OCI-LY3 (cell line): ENCODE measurements around the gene HSD17B10.
"Not testable (repeated sequence)": the region's sequence is repeated elsewhere in the genome, so short reads cannot be mapped to it uniquely, and the experiment has no call there.

Experiments used
- H2AFZ ChIP-seq: fragments of 200-600, 300-600 bp; shearing (Covaris generic); 2 replicates; pipeline ENCODE4 v1.6.0; 2014; ENCODE audit warnings: antibody characterized with exemption, low read depth, low read length
- H3K27ac ChIP-seq: fragments of 200-600, 300-600 bp; sonication (generic); 2 replicates; pipeline ENCODE4 v1.5.1; 2014; ENCODE audit warnings: mild to moderate bottlenecking, low read length, moderate library complexity, mixed read lengths
- H3K27me3 ChIP-seq: fragments of 200-600, 300-600 bp; sonication (generic); 2 replicates; pipeline ENCODE4 v1.6.1; 2014; ENCODE audit warnings: low read depth, low read length, mixed read lengths
- H3K36me3 ChIP-seq: fragments of 200-600, 300-600 bp; sonication (generic); replicated peaks from 2 replicates; pipeline ENCODE3; 2014; ENCODE audit warnings: low read depth, low read length, mixed read lengths
- H3K4me1 ChIP-seq: fragments of 300-600, 200-600 bp; sonication (generic); 2 replicates; pipeline ENCODE4 v1.6.1; 2014; ENCODE audit warnings: low read length, mixed read lengths
- H3K4me2 ChIP-seq: fragments of 200-600, 300-600 bp; sonication (generic); 2 replicates; pipeline ENCODE4 v1.6.1; 2014; ENCODE audit warnings: low read length, mixed read lengths
- H3K4me3 ChIP-seq: fragments of 300-600, 200-600 bp; sonication (generic); 2 replicates; pipeline ENCODE4 v1.5.1; 2014; ENCODE audit warnings: antibody characterized with exemption, mild to moderate bottlenecking, low read length, moderate library complexity
- H3K79me2 ChIP-seq: fragments of 300-600, 200-600 bp; shearing (Covaris generic); 2 replicates; pipeline ENCODE4 v1.6.1; 2014; ENCODE audit warnings: mild to moderate bottlenecking, low read length, mixed read lengths
- H3K9ac ChIP-seq: fragments of 300-600, 200-600 bp; shearing (Covaris generic); 2 replicates; pipeline ENCODE4 v1.6.0; 2014; ENCODE audit warnings: mild to moderate bottlenecking, low read length, moderate library complexity
- H3K9me3 ChIP-seq: fragments of 200-600, 300-600 bp; shearing (Covaris generic); 2 replicates; pipeline ENCODE4 v1.6.1; 2014; ENCODE audit warnings: low read length, mixed read lengths; ENCODE audit not compliant: insufficient read depth
- H4K20me1 ChIP-seq: fragments of 200-600, 300-600 bp; sonication (generic); 2 replicates; pipeline ENCODE4 v1.6.1; 2016; ENCODE audit warnings: low read length, mixed read lengths; ENCODE audit not compliant: insufficient read depth
- CTCF ChIP-seq: fragments of 200-600, 300-600 bp; sonication (generic); IDR thresholded peaks from 2 replicates; pipeline ENCODE4 v1.5.1; 2014; ENCODE audit warnings: antibody characterized with exemption, low read length, low read depth
- EZH2phosphoT487 ChIP-seq: fragments of 200-600 bp; shearing (Covaris generic); IDR thresholded peaks from 2 replicates; pipeline ENCODE4 v1.6.1; 2018; ENCODE audit warnings: antibody characterized with exemption, mixed run types, low read depth

The HSD17B10 gene

GRCh38 chrX:53422861-53423306 is 11.3 kb downstream of the HSD17B10 start, which contains the start of gene RIBC1:
Gene RIBC1, plus strand, starts transcription at chrX:53422873. Its CDS starts 3,404 bp downstream, at chrX:53426277.
- peak within 1 kb of the TSS; percentile 82 for H2AFZ ChIP-seq
- peak within 1 kb of the TSS; percentile 98 for H3K4me2 ChIP-seq
- TF ChIP-seq EZH2phosphoT487 (no peak), CTCF (no peak)

GRCh38 chrX:53422086-53422860 is 11.9 kb downstream of the HSD17B10 start, which contains the start of gene SMC1A:
Gene SMC1A, minus strand, starts transcription at chrX:53422654. Its CDS starts 54 bp downstream, at chrX:53422600.
- Histone ChIP-seq H3K79me2 (peaks cover 52% of the 10 kb centered on the region), H3K27me3 (no peaks in the 10 kb centered on the region), H2AFZ (peak within 1 kb of the TSS; percentile 82)

More at GRCh38 chrX:53422861-53423306, 11.3 kb downstream of the HSD17B10 start, which contains the start of gene RIBC1:
- Histone ChIP-seq H3K36me3 (peaks cover 11% of the 10 kb centered on the region), H3K9me3 (no peaks in the 10 kb centered on the region), H3K4me3 (peak within 1 kb of the TSS; percentile 88), H3K79me2 (peaks cover 46% of the 10 kb centered on the region), H4K20me1 (peaks cover 14% of the 10 kb centered on the region), H3K27me3 (no peaks in the 10 kb centered on the region), H3K4me1 (peaks cover 13% of the 10 kb centered on the region), H3K27ac (peak within 1 kb of the TSS; percentile 93), H3K9ac (peak within 1 kb of the TSS; percentile 99)

GRCh38 chrX:53421772-53422085 is 12.4 kb downstream of the HSD17B10 start:
- Histone ChIP-seq H3K27me3 (no peaks in the 10 kb centered on the region), H3K79me2 (peaks cover 57% of the 10 kb centered on the region), H3K4me3 (peak overlapping the region; percentile 88), H3K9ac (peak overlapping the region; percentile 99), H3K4me1 (peaks cover 13% of the 10 kb centered on the region), H3K36me3 (peaks cover 13% of the 10 kb centered on the region), H3K27ac (peak overlapping the region; percentile 93), H3K9me3 (no peaks in the 10 kb centered on the region), H4K20me1 (peaks cover 14% of the 10 kb centered on the region), H2AFZ (no peak overlapping the region), H3K4me2 (peak overlapping the region; percentile 98)
- TF ChIP-seq EZH2phosphoT487 = no peak

More at GRCh38 chrX:53422086-53422860, 11.9 kb downstream of the HSD17B10 start, which contains the start of gene SMC1A:
- H3K36me3 ChIP-seq = peaks cover 13% of the 10 kb centered on the region
- peak within 1 kb of the TSS; percentile 98 for H3K4me2 ChIP-seq
- peak within 1 kb of the TSS; percentile 88 for H3K4me3 ChIP-seq
- no peak for TF ChIP-seq EZH2phosphoT487
- TF ChIP-seq CTCF = no peak
- H3K4me1 ChIP-seq = peaks cover 13% of the 10 kb centered on the region
- peak within 1 kb of the TSS; percentile 93 for H3K27ac ChIP-seq
- no peaks in the 10 kb centered on the region for H3K9me3 ChIP-seq
- H3K9ac ChIP-seq = peak within 1 kb of the TSS; percentile 99
- peaks cover 14% of the 10 kb centered on the region for H4K20me1 ChIP-seq

DNA sequence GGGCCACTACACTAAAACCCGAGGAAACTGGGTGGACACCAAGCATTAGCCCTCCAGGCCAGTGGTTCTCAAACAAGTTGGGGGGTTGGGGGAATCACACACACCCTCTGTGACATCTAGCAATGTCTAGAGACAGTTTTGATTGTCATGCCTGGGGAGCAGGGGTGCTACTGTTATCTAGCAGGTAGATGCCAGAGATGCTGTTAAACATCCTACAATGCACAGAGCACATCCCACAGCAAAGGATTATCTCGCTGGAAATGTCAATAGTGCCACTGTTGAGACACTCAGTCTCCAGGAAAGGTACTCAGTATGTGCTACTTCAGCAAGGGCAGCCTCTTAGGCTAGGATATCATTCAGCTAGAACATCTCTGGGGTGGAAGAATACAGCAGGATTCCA is 13.0 kb downstream of the HSD17B10 start:
- no peak overlapping the region for H3K27ac ChIP-seq
- peaks cover 13% of the 10 kb centered on the region for H3K36me3 ChIP-seq
- TF ChIP-seq EZH2phosphoT487 = no peak
- no peak for TF ChIP-seq CTCF
- H3K9me3 ChIP-seq = no peaks in the 10 kb centered on the region
- no peak overlapping the region for H2AFZ ChIP-seq
- H3K4me1 ChIP-seq = peaks cover 13% of the 10 kb centered on the region
- H3K4me2 ChIP-seq = peak overlapping the region; percentile 98
- peaks cover 14% of the 10 kb centered on the region for H4K20me1 ChIP-seq
- H3K79me2 ChIP-seq = peaks cover 63% of the 10 kb centered on the region
- no peaks in the 10 kb centered on the region for H3K27me3 ChIP-seq
- H3K4me3 ChIP-seq = peak overlapping the region; percentile 88
- H3K9ac ChIP-seq = peak overlapping the region; percentile 99

GRCh38 chrX:53420351-53420750 is 13.8 kb downstream of the HSD17B10 start:
- H2AFZ ChIP-seq, H3K9me3 ChIP-seq, H3K27ac ChIP-seq, H3K27me3 ChIP-seq, H3K4me3 ChIP-seq, H3K9ac ChIP-seq: not testable (repeated sequence)
- Histone ChIP-seq H3K4me1 (peaks cover 13% of the 10 kb centered on the region), H4K20me1 (peaks cover 14% of the 10 kb centered on the region), H3K79me2 (peaks cover 69% of the 10 kb centered on the region), H3K4me2 (peak overlapping the region; percentile 98), H3K36me3 (peaks cover 13% of the 10 kb centered on the region)
